Epithelial cell of proximal tubule (primary cell): Measurements from ENCODE around the gene DOCK9. TPM values are rescaled to one million over a fixed set of nuclear protein-coding genes. Genes with fewer than 3 reads are reported as not detected.

ENCODE experiments used
- DNase-seq: peaks from one replicate; pipeline ENCODE4 v3.0.0-alpha.2; 2011; ENCODE audit warnings: low read depth
- H3K4me3 ChIP-seq: 2 replicates; pipeline ENCODE4 v1.5.1; 2011; ENCODE audit warnings: low read depth, mild to moderate bottlenecking, low read length
- total RNA-seq: library from RNA; depleted of rRNA; stranded (reverse); fragments of >200 nt; gene quantifications from 2 replicates; pipeline ENCODE4 v1.2.3, GENCODE V29; 2015
- TF ChIP-seq, protein P1 (sequence below): conservative IDR thresholded peaks from 2 replicates; pipeline ENCODE4 v1.5.1; 2012; ENCODE audit warnings: low read depth, mild to moderate bottlenecking, low read length

Gene DOCK9
- total RNA-seq, 1 donor from 2014 or later: 37.6 TPM

DNA sequence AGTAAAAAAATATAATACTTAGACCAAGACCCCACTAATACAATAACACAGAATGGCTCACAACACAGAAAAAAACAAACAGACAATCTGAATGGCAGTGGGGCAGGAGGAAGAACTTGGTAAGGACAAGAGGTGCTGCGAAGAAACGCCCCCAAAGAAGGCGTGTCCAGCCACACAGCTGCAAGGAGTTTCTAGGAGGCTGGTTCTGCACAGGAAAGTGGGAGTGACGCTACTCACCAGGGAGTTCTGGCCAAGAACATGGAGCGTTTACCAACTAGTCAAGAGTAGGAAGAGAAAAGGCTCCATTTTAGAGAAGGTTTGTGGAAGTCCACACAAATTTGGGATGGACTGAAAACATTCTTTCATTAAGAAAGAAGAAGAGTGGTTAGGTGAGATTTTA lies 130.1 kb downstream of the DOCK9 start:
- TF ChIP-seq, protein P1, sequence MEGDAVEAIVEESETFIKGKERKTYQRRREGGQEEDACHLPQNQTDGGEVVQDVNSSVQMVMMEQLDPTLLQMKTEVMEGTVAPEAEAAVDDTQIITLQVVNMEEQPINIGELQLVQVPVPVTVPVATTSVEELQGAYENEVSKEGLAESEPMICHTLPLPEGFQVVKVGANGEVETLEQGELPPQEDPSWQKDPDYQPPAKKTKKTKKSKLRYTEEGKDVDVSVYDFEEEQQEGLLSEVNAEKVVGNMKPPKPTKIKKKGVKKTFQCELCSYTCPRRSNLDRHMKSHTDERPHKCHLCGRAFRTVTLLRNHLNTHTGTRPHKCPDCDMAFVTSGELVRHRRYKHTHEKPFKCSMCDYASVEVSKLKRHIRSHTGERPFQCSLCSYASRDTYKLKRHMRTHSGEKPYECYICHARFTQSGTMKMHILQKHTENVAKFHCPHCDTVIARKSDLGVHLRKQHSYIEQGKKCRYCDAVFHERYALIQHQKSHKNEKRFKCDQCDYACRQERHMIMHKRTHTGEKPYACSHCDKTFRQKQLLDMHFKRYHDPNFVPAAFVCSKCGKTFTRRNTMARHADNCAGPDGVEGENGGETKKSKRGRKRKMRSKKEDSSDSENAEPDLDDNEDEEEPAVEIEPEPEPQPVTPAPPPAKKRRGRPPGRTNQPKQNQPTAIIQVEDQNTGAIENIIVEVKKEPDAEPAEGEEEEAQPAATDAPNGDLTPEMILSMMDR: no peak
- no peak for DNase-seq
- no peak overlapping the region for H3K4me3 ChIP-seq

DNA sequence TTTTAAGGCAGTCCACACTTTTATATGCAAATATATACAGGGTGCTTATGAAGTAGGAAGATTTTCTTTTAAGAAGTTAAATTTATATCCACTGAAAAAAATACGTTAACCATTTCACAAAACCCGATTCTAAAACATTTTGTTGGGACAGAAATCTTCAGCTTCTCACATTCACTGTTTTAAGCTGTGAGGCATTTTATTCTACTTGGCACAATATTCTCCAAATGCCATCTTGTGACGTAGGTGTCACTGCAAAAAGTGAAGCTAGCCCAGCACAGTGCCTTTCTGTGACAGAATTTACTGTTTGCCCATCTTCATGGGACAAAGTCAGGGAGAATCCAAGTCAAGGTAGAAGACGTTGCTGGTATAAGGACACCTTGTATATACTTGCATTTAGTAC lies 130.9 kb downstream of the DOCK9 start:
- no peak for DNase-seq
- no peak overlapping the region for H3K4me3 ChIP-seq

DNA sequence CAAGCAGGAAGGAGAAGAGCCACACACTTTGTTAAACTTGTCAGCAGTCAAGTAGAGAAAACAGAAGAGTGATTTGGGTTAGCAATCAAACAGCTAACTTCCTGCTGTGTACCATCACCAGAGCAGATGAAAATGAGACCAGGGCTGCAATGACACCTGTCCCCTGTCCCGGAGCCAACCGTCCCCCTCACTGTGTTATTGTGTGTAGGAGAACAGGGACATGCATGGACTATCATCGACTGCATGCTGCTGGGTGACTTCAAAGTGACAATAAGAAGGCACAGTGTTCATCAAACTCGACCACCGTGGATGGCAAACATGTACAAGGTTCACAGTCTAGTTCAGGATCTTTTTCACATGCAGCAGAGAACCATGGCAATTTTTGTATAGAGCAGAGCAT lies 131.3 kb downstream of the DOCK9 start:
- H3K4me3 ChIP-seq: no peak overlapping the region
- no peak for DNase-seq
- TF ChIP-seq, protein P1: no peak

More for the DNA sequence above, 130.9 kb downstream of the DOCK9 start:
- TF ChIP-seq, protein P1: no peak

DNA sequence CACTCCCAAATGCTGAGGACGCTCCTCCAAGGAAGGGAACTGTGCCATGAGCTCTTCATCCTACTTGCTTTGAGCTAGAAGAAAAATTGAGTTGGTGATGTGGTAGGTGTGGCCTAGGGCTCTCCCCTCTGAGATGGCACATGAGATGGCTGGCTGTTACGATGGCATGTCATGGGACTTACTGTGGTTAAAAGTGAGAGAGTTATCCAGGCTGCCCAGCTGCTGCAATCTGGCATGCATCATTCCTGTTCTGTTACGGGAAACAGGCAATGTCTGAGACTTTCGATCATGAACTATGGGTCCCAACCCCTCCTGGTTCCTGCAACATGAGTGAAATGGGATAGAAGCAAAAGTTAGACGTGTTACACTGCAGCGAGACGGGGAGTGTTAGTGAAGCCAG lies 132.1 kb downstream of the DOCK9 start:
- TF ChIP-seq, protein P1: no peak
- no peak for DNase-seq
- H3K4me3 ChIP-seq: no peak overlapping the region

DNA sequence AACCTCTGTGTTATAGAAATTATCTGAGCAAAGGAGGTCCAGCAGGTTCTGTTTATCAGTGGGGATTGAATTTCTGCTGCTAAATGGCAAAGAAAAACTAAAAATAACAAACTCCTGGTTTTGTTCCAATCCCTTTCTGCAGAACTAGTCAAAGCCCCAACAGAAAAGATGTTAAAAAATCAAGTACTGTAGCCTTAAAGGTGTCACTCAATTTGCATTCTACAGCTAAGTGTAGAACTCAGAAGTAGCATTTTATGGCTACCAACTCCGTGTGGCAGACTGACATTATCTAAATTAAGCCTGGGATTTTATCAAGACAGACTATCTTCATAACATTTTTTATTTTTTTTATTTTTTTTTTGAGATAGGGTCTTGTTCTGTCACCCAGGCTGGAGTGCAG lies 133.8 kb downstream of the DOCK9 start:
- TF ChIP-seq, protein P1: no peak
- DNase-seq: no peak
- H3K4me3 ChIP-seq: no peak overlapping the region

DNA sequence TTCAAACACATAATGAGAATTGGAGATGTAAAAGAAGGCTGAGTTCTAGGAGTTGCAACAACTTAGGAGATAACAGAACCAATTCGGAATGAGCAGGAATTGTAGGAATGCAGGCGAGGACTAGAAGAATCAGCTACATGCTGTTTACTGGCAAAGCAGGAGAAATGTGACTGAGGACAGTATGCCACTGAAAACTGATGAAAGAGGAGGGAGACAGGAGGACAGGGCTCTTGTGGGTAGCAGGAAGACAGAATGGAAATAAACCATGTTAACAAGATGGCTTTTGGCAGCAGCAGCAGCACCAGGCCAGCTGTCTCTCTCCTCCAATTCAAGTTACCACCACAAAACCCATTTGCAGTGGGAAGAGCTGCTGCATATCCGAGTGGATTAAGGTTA lies 134.4 kb downstream of the DOCK9 start:
- no peak for DNase-seq
- TF ChIP-seq, protein P1: no peak
- H3K4me3 ChIP-seq: no peak overlapping the region

DNA sequence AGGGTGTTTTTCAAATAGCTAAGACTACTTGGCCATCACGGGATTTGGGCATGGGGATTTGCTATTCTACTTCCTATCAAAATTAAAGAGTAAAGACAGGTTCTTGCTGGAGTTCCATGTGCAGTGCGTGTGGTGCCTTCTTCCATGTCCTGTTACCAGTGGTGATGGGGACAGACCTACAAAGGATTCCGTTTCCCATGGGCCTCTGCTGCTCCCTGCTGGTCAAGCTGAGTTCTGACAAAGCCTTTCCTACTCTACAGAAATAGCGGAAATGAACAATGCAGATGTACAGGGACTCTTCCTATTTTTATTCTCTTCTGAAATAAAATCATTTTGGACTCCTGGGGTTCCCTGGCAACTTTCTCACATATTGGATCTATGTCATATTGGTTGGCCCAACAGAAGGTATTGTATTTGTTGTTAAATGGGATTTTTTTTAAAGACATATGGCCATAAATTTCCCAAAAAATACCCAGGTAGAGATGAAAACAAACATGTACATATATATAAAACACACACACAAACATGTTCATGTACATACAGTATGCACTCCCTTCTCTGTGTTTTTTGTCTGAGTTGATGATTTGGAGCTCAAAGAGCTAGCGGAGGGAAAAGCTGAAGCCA lies 134.9 kb downstream of the DOCK9 start:
- TF ChIP-seq, protein P1: peak; percentile 97
- no peak overlapping the region for H3K4me3 ChIP-seq
- DNase-seq: no peak
